ENCODE measurements around the gene PPP1R9A. TPM values are rescaled to one million over a fixed set of nuclear protein-coding genes. Genes with fewer than 3 reads are reported as not detected.

Gene PPP1R9A
- total RNA-seq, 1 donor from 2014 or later = 14.1 TPM

GRCh38 chr7:94949532-94949931, 42.1 kb downstream of the PPP1R9A start:
- no peak overlapping the region for H3K4me3 ChIP-seq (ENCODE audit: low read depth, low read length)
- TF ChIP-seq CTCF (conservative IDR thresholded peaks at IDR 0.05; ENCODE audit: low read depth, low read length) = no peak
- no peak for DNase-seq (ENCODE audit: low read depth)

DNA sequence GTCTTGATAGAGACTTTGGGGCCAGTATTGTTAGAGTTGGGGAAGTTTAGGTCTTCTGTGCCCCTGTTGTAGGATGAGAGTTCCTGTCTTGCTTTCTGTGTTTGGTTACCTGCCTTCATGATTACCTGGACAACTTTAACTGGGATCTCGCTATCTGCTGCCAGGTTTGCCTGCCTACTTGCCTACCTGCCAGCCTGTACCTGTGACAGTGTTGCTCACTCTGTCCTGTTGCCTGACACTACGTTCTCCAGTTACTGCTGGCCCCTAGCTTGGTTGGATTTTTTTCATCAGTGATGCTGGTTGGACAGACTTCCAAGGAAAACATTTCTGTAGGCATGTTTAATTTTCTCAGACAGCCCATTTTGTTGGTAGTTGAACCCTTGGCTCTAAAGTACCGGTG, 48.4 kb downstream of the PPP1R9A start:
- TF ChIP-seq CTCF (conservative IDR thresholded peaks at IDR 0.05; ENCODE audit: low read depth, low read length) = no peak
- no peak for DNase-seq (ENCODE audit: low read depth)
- H3K4me3 ChIP-seq (ENCODE audit: low read depth, low read length) = no peak overlapping the region

DNA sequence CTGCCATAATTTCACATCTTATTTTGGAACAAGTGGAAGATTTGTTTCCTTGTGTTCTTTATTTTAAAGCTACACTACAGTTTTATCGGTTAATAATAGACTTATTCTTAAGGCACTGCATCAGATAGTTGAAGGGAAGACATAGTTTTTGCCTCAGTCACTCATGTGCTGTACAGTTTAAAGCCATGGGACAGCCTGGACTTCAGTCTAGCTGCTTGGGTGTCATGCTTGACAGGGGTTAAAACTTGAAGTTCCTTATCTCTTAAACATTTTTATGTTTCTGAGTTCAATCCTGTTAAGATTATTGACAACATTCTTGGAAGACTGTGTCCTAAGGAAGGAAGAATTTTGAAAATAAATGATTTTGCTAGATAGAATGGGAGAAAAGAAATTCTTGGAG, 49.7 kb downstream of the PPP1R9A start:
- TF ChIP-seq CTCF (conservative IDR thresholded peaks at IDR 0.05; ENCODE audit: low read depth, low read length) = no peak
- no peak overlapping the region for H3K4me3 ChIP-seq (ENCODE audit: low read depth, low read length)
- DNase-seq (ENCODE audit: low read depth) = no peak

DNA sequence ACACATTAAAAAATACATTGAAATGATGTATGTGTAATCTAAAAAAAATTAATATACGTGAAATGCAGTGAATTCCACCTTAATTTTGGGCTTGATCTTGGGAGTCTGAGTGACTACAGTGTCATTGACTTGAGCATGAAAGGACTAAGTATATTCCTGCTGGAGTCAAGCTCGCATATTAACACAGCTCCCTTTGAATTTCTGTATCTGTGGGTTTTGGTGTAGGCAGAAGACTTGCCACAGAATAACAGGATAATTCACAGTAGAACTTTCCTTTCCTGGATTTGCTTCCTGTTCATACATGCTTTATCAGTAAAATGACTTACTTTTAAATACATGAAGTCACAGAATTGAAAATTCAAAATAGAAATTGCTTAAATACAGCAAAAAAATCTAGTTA, 55.3 kb downstream of the PPP1R9A start:
- DNase-seq (ENCODE audit: low read depth) = no peak
- TF ChIP-seq CTCF (conservative IDR thresholded peaks at IDR 0.05; ENCODE audit: low read depth, low read length) = no peak
- no peak overlapping the region for H3K4me3 ChIP-seq (ENCODE audit: low read depth, low read length)

- no peak for DNase-seq (ENCODE audit: low read depth)
- H3K4me3 ChIP-seq (ENCODE audit: low read depth, low read length) = no peak overlapping the region
These were observed 62.2 kb downstream of the PPP1R9A start for GRCh38 chr7:94969434-94970084.

DNA sequence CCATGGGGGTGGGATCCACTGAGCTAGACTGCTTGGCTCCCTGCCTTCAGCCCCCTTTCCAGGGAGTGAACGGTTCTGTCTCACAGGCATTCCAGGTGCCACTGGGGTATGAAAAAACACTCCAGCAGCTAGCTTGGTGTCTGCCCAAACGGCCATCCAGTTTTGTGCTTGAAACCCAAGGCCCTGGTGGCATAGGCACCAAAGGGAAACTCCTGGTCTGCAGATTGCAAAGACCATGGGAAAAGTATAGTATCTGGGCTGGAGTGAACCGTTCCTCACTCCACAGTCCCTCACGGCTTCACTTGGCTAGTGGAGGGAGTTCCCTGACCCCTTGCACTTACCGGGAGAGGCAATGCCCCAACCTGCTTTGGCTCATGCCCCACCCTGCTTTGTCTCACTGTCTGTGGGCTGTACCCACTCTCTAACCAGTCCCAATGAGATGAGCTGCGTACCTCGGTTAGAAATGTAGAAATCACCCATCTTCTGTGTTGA, 62.7 kb downstream of the PPP1R9A start:
- TF ChIP-seq CTCF (conservative IDR thresholded peaks at IDR 0.05; ENCODE audit: low read depth, low read length) = no peak
- no peak overlapping the region for H3K4me3 ChIP-seq (ENCODE audit: low read depth, low read length)
- no peak for DNase-seq (ENCODE audit: low read depth)

More at GRCh38 chr7:94969434-94970084, 62.2 kb downstream of the PPP1R9A start:
- TF ChIP-seq CTCF (conservative IDR thresholded peaks at IDR 0.05; ENCODE audit: low read depth, low read length) = no peak
